PC-3 (cell line): Measurements from ENCODE around the gene PYGO1. TPM values are rescaled to one million over a fixed set of nuclear protein-coding genes. Genes with fewer than 3 reads are reported as not detected.
A peak's percentile ranks its signal among the peaks of the same experiment; 100 is the strongest.

ENCODE experiments used
- ATAC-seq: fragments of 200-7000 bp; cut with Tn5 transposase; 2 replicates; pipeline ENCODE4 v1.9.1; 2020; ENCODE audit warnings: mild to moderate bottlenecking, moderate library complexity
- BruUV-seq: library from RNA; stranded (reverse); fragments of 400-500 nt; replicated peaks from 2 replicates; lab custom pipeline; 2021; lab: Mats Ljungman, UMichigan
- CTCF ChIA-PET: fragments of 300-600 bp; sonication (Branson Sonifier 250); formaldehyde crosslinking; loops from one replicate; lab custom pipeline; 2022; ENCODE audit warnings: antibody characterized with exemption; lab: Charles Lee
- POLR2A ChIA-PET: fragments of 300-600 bp; sonication (Branson Sonifier 250); formaldehyde crosslinking; loops from one replicate; lab custom pipeline; 2022; ENCODE audit warnings: antibody characterized with exemption; ENCODE audit not compliant: unreplicated experiment; lab: Charles Lee
- DNase-seq: peaks from one replicate; pipeline ENCODE4 v3.0.0-alpha.2; 2015
- H2AFZ ChIP-seq: fragments of 300-600 bp; sonication (generic); 2 replicates; pipeline ENCODE4 v1.6.0; 2016; ENCODE audit warnings: antibody characterized with exemption, low read length
- H3F3A ChIP-seq: fragments of 300-600 bp; sonication (generic); one replicate; pipeline ENCODE4 v1.6.0; 2017; ENCODE audit warnings: antibody characterized with exemption, low read length, control low read depth, mild to moderate bottlenecking; ENCODE audit not compliant: unreplicated experiment
- H3K27ac ChIP-seq: fragments of 300-600 bp; sonication (generic); 2 replicates; pipeline ENCODE4 v1.5.1; 2016; ENCODE audit warnings: mild to moderate bottlenecking, low read length
- H3K27me3 ChIP-seq: fragments of 300-600 bp; sonication (generic); 2 replicates; pipeline ENCODE4 v1.6.1; 2016; ENCODE audit warnings: low read length, mixed read lengths
- H3K36me3 ChIP-seq: fragments of 300-600 bp; sonication (generic); 2 replicates; pipeline ENCODE4 v1.6.1; 2016; ENCODE audit warnings: low read depth, mixed run types, low read length, mixed read lengths
- H3K4me1 ChIP-seq: fragments of 300-600 bp; sonication (generic); 2 replicates; pipeline ENCODE4 v1.5.1; 2016; ENCODE audit warnings: low read length; ENCODE audit not compliant: insufficient read depth
- H3K4me2 ChIP-seq: fragments of 300-600 bp; sonication (generic); 2 replicates; pipeline ENCODE4 v1.6.0; 2016; ENCODE audit warnings: low read length
- H3K4me3 ChIP-seq: fragments of 300-600 bp; sonication (generic); 2 replicates; pipeline ENCODE4 v1.5.1; 2016; ENCODE audit warnings: mild to moderate bottlenecking, low read length, mixed read lengths
- H3K79me2 ChIP-seq: fragments of 300-600 bp; sonication (generic); 2 replicates; pipeline ENCODE4 v1.6.1; 2017; ENCODE audit warnings: low read length, mixed read lengths
- H3K9ac ChIP-seq: fragments of 300-600 bp; sonication (generic); 2 replicates; pipeline ENCODE4 v1.6.0; 2016; ENCODE audit warnings: mild to moderate bottlenecking, low read length
- H3K9me2 ChIP-seq: fragments of 300-600 bp; sonication (generic); replicated peaks from 2 replicates; pipeline ENCODE4 v1.6.1; 2016; ENCODE audit warnings: mixed run types, low read length, mixed read lengths
- H3K9me3 ChIP-seq: fragments of 300-600 bp; sonication (generic); 2 replicates; pipeline ENCODE4 v1.6.1; 2016; ENCODE audit warnings: low read length, mixed read lengths
- H4K20me1 ChIP-seq: fragments of 300-600 bp; sonication (generic); 2 replicates; pipeline ENCODE4 v1.6.1; 2016; ENCODE audit warnings: low read length, mixed read lengths
- EZH2 ChIP-seq: fragments of 300-600 bp; sonication (generic); IDR thresholded peaks from one replicate; pipeline ENCODE4 v1.6.1; 2017; ENCODE audit warnings: antibody characterized with exemption, mild to moderate bottlenecking, low read length; ENCODE audit not compliant: unreplicated experiment
- EZH2phosphoT487 ChIP-seq: fragments of 300-600 bp; sonication (generic); IDR thresholded peaks from 2 replicates; pipeline ENCODE4 v1.6.1; 2018; ENCODE audit warnings: mild to moderate bottlenecking, antibody characterized with exemption, low read length, borderline replicate concordance
- intact Hi-C: fragments of 100-400 bp; cut with micrococcal nuclease; formaldehyde crosslinking; loops from 2 replicates; pipeline ENCODE4 v1.9.0; 2023
- total RNA-seq: library from RNA; depleted of rRNA; stranded (reverse); fragments of >200 nt; gene quantifications from 2 replicates; pipeline ENCODE4 v1.2.3, GENCODE V29; 2014
- TF ChIP-seq, protein P1 (sequence below): fragments of 300-600 bp; sonication (generic); conservative IDR thresholded peaks from 2 replicates; pipeline ENCODE4 v1.5.1; 2017; ENCODE audit warnings: antibody characterized with exemption, low read depth, mild to moderate bottlenecking, low read length

Gene PYGO1
- total RNA-seq, 1 experiment from 2014 or later: 2.0 TPM

GRCh38 chr15:55528812-55529211, 59.3 kb downstream of the PYGO1 start:
- intact Hi-C loops: loop anchor here (5.0 kb wide), 1 partner anchor 58 kb away; the partner anchor contains the start of gene PYGO1
- no peak for ATAC-seq

DNA sequence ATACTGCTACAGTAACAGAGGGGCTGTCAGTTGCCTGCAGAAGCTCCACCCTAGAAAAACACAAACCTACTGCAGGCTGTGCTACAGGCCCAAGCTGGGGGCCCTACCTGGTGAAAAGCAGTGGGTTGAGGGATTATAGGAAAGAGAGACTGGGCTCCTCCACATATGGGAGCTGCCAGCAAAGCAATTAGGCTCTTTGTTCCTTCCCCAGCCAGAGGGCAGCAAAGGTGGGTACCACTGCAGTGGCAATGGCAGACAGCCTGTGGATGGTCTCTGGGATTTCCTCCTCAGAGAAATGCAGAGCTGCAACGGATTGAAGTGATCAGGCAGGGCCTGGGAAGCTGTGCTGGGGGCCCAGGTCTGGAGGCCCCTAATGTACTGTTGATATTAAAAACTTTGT, 61.0 kb downstream of the PYGO1 start:
- Histone ChIP-seq H3K9me2 (no peaks in the 10 kb centered on the region), H3F3A (no peaks in the 10 kb centered on the region), H3K27me3 (no peaks in the 10 kb centered on the region), H3K4me1 (no peaks in the 10 kb centered on the region), H2AFZ (peak overlapping the region; percentile 83; the same call in 1 of the 2 replicates), H3K36me3 (no peaks in the 10 kb centered on the region), H3K27ac (no peak overlapping the region), H4K20me1 (no peaks in the 10 kb centered on the region), H3K4me2 (no peak overlapping the region), H3K9ac (no peak overlapping the region), H3K4me3 (no peak overlapping the region), H3K79me2 (no peaks in the 10 kb centered on the region), H3K9me3 (no peaks in the 10 kb centered on the region)
- TF ChIP-seq EZH2 (no peak), EZH2phosphoT487 (no peak)
- TF ChIP-seq, protein P1, sequence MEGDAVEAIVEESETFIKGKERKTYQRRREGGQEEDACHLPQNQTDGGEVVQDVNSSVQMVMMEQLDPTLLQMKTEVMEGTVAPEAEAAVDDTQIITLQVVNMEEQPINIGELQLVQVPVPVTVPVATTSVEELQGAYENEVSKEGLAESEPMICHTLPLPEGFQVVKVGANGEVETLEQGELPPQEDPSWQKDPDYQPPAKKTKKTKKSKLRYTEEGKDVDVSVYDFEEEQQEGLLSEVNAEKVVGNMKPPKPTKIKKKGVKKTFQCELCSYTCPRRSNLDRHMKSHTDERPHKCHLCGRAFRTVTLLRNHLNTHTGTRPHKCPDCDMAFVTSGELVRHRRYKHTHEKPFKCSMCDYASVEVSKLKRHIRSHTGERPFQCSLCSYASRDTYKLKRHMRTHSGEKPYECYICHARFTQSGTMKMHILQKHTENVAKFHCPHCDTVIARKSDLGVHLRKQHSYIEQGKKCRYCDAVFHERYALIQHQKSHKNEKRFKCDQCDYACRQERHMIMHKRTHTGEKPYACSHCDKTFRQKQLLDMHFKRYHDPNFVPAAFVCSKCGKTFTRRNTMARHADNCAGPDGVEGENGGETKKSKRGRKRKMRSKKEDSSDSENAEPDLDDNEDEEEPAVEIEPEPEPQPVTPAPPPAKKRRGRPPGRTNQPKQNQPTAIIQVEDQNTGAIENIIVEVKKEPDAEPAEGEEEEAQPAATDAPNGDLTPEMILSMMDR: no peak
- no peak for DNase-seq
- ChIA-PET POLR2A (no interaction called here), CTCF (interaction anchor here (0.6 kb wide), 1 partner anchor 11 kb away, joined by 4 read pairs; no protein-coding TSS in a partner anchor)
- no peak for ATAC-seq
- intact Hi-C loops: loop anchor here (5.0 kb wide), 1 partner anchor 60 kb away; the partner anchor contains the start of gene PYGO1
- no TSS peak for BruUV-seq

More at GRCh38 chr15:55528812-55529211, 59.3 kb downstream of the PYGO1 start:
- Histone ChIP-seq H3K9ac (no peak overlapping the region), H3K27me3 (no peaks in the 10 kb centered on the region), H3K27ac (no peak overlapping the region), H3K9me2 (no peaks in the 10 kb centered on the region), H3K4me3 (no peak overlapping the region), H2AFZ (no peak overlapping the region), H3K9me3 (no peaks in the 10 kb centered on the region), H4K20me1 (no peaks in the 10 kb centered on the region), H3K4me1 (no peaks in the 10 kb centered on the region), H3F3A (no peaks in the 10 kb centered on the region), H3K36me3 (no peaks in the 10 kb centered on the region), H3K4me2 (no peak overlapping the region), H3K79me2 (no peaks in the 10 kb centered on the region)
- ChIA-PET POLR2A (no interaction called here), CTCF (no interaction called here)
- BruUV-seq: no TSS peak
- TF ChIP-seq EZH2 (no peak), EZH2phosphoT487 (no peak)
- TF ChIP-seq, protein P1: no peak
- DNase-seq: no peak

- DNase-seq (peak; percentile 53), ATAC-seq (peak; percentile 55)
- H3K4me3 ChIP-seq: no peak overlapping the region
- H3K9ac ChIP-seq: no peak overlapping the region
- TF ChIP-seq, protein P1: peak; percentile 70
- no peak for TF ChIP-seq EZH2
- BruUV-seq: no TSS peak
- POLR2A ChIA-PET: no interaction called here
- H3K27ac ChIP-seq: no peak overlapping the region
- H3K9me3 ChIP-seq: no peaks in the 10 kb centered on the region
- H2AFZ ChIP-seq: peak overlapping the region; percentile 83
- H4K20me1 ChIP-seq: no peaks in the 10 kb centered on the region
- H3K9me2 ChIP-seq: no peaks in the 10 kb centered on the region
- no peak overlapping the region for H3K4me2 ChIP-seq
- CTCF ChIA-PET: interaction anchor here (0.6 to 1.2 kb wide), 3 partner anchors 33 to 72 kb away, joined by 3 to 4 read pairs (median 4); no protein-coding TSS in a partner anchor
- H3K27me3 ChIP-seq: no peaks in the 10 kb centered on the region
- no peaks in the 10 kb centered on the region for H3F3A ChIP-seq
- intact Hi-C loops: loop anchor here (1.0 to 5.0 kb wide), 2 partner anchors 61 to 115 kb away; partner anchors contain the start of gene PYGO1
- H3K79me2 ChIP-seq: no peaks in the 10 kb centered on the region
- H3K4me1 ChIP-seq: no peaks in the 10 kb centered on the region
- no peaks in the 10 kb centered on the region for H3K36me3 ChIP-seq
Observed at GRCh38 chr15:55526559-55527036, 61.5 kb downstream of the PYGO1 start.
